ENCODE measurements around the gene CTNNA2. TPM values are rescaled to one million over a fixed set of nuclear protein-coding genes. Genes with fewer than 3 reads are reported as not detected.

The CTNNA2 gene
- total and polyA plus RNA-seq, 9 donors = 0.32 to 1.4 (median 0.37) TPM; not detected in 3

- Histone ChIP-seq H3K27ac (no peak overlapping the region), H3K4me3 (no peak overlapping the region), H3K27me3 (no peaks in the 10 kb centered on the region), H3K36me3 (no peaks in the 10 kb centered on the region), H3K4me1 (ENCODE audit: insufficient read depth) (no peaks in the 10 kb centered on the region), H3K9me3 (no peaks in the 10 kb centered on the region)
- intact Hi-C loops (cut with DNase I) = no loop called here
- no peak for DNase-seq
- 44 to 55% (median 47%) methylated on average over 7 of the region's 7 CpGs for WGBS, 3 donors
- TF ChIP-seq EP300 (IDR thresholded peaks at IDR 0.05) = no peak
- no peak for TF ChIP-seq POLR2A (IDR thresholded peaks at IDR 0.05)
- TF ChIP-seq, protein P1, sequence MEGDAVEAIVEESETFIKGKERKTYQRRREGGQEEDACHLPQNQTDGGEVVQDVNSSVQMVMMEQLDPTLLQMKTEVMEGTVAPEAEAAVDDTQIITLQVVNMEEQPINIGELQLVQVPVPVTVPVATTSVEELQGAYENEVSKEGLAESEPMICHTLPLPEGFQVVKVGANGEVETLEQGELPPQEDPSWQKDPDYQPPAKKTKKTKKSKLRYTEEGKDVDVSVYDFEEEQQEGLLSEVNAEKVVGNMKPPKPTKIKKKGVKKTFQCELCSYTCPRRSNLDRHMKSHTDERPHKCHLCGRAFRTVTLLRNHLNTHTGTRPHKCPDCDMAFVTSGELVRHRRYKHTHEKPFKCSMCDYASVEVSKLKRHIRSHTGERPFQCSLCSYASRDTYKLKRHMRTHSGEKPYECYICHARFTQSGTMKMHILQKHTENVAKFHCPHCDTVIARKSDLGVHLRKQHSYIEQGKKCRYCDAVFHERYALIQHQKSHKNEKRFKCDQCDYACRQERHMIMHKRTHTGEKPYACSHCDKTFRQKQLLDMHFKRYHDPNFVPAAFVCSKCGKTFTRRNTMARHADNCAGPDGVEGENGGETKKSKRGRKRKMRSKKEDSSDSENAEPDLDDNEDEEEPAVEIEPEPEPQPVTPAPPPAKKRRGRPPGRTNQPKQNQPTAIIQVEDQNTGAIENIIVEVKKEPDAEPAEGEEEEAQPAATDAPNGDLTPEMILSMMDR (IDR thresholded peaks at IDR 0.05) = no peak
Observed at GRCh38 chr2:79830501-79830900, 317.6 kb downstream of the CTNNA2 start.

- Histone ChIP-seq H3K4me1 (ENCODE audit: insufficient read depth) (no peaks in the 10 kb centered on the region), H3K36me3 (no peaks in the 10 kb centered on the region), H3K4me3 (no peak overlapping the region), H3K27me3 (no peaks in the 10 kb centered on the region), H3K9me3 (no peaks in the 10 kb centered on the region), H3K27ac (no peak overlapping the region)
- 19 to 25% (median 21%) methylated on average over 3 of the region's 3 CpGs for WGBS, 3 donors
- intact Hi-C loops (cut with DNase I) = no loop called here
- DNase-seq = no peak
- TF ChIP-seq POLR2A (IDR thresholded peaks at IDR 0.05) (no peak), EP300 (IDR thresholded peaks at IDR 0.05) (no peak)
- TF ChIP-seq, protein P1 (IDR thresholded peaks at IDR 0.05) = no peak
Observed at GRCh38 chr2:79831961-79832360, 319.1 kb downstream of the CTNNA2 start.

DNA sequence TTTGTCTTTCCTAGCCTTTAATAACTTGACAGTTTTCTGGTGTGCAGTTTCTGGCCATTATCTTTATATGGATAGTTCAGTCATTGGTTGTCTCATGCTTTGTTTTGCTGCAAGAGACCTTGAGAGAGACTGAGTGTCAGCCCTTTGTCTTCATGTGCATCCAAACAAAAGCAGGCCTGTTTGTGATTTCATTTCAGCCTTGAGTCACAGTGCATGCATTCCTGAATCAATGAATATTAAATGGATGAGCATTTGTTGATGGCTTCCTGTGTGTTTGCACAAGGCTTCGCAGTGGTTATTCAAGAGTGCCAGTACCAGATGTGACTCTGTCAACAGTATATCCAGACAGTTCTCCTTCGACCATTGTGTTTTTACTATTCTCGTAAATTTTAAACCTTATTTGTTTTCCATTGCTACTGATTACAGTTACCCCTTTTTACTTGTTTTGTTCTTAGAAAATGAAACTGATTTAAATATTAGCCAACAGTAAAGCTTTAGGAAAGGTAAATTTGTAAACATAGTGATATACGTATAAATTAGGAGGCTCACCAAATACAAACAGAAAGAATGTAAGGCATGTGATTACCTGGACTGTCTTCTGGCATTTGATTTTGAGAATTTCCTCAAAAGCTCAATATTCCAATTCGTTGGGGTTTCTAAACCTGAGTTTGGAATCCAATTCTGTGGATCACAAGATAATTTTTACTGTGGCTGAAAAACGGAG lies 319.8 kb downstream of the CTNNA2 start:
- WGBS, 3 donors = 22 to 40% (median 27%) methylated on average over 6 of the region's 6 CpGs
- H3K27ac ChIP-seq = no peak overlapping the region
- no peaks in the 10 kb centered on the region for H3K36me3 ChIP-seq
- no peak for DNase-seq
- H3K4me3 ChIP-seq = no peak overlapping the region
- intact Hi-C loops (cut with DNase I) = no loop called here
- TF ChIP-seq, protein P1 (IDR thresholded peaks at IDR 0.05) = no peak
- TF ChIP-seq POLR2A (IDR thresholded peaks at IDR 0.05) (no peak), EP300 (IDR thresholded peaks at IDR 0.05) (no peak)
- no peaks in the 10 kb centered on the region for H3K9me3 ChIP-seq
- H3K4me1 ChIP-seq (ENCODE audit: insufficient read depth) = no peaks in the 10 kb centered on the region
- H3K27me3 ChIP-seq = no peaks in the 10 kb centered on the region

- no peaks in the 10 kb centered on the region for H3K36me3 ChIP-seq
- WGBS, 3 donors = 69 to 82% (median 71%) methylated on average over 1 of the region's 1 CpG
- no peak overlapping the region for H3K27ac ChIP-seq
- intact Hi-C loops (cut with DNase I) = no loop called here
- H3K4me3 ChIP-seq = no peak overlapping the region
- H3K27me3 ChIP-seq = no peaks in the 10 kb centered on the region
- H3K9me3 ChIP-seq = no peaks in the 10 kb centered on the region
- no peak for TF ChIP-seq POLR2A (IDR thresholded peaks at IDR 0.05)
- TF ChIP-seq, protein P1 (IDR thresholded peaks at IDR 0.05) = no peak
- no peak for TF ChIP-seq EP300 (IDR thresholded peaks at IDR 0.05)
- DNase-seq = no peak
- H3K4me1 ChIP-seq (ENCODE audit: insufficient read depth) = no peaks in the 10 kb centered on the region
Observed at GRCh38 chr2:79833235-79833878, 320.5 kb downstream of the CTNNA2 start.
